MV-4-11 (cell line): Measurements from ENCODE around the gene CCDC13.

Experiments
- DNase-seq: peaks from one replicate; lab custom pipeline; 2025; lab: John Stamatoyannopoulos, UW

Gene CCDC13

DNA sequence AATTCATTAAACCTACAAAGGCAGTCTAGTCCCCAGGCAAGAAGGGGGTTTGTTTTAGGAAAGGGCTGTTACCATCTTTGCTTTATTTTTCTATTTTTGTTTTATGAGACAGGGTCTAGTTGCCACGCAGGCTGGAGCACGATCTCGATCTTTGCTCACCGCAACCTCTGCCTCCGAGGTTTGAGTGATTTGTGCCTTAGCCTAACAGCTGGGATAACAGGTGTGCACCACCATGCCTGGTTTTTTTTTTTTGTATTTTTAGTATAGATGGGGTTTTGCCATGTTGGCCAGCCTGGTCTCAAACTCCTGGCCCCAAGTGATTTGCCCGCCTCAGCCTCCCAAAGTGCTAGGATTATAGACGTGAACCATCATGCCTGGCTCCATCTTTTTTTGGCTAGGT is 26.3 kb upstream of the CCDC13 start:
- no peak for DNase-seq

DNA sequence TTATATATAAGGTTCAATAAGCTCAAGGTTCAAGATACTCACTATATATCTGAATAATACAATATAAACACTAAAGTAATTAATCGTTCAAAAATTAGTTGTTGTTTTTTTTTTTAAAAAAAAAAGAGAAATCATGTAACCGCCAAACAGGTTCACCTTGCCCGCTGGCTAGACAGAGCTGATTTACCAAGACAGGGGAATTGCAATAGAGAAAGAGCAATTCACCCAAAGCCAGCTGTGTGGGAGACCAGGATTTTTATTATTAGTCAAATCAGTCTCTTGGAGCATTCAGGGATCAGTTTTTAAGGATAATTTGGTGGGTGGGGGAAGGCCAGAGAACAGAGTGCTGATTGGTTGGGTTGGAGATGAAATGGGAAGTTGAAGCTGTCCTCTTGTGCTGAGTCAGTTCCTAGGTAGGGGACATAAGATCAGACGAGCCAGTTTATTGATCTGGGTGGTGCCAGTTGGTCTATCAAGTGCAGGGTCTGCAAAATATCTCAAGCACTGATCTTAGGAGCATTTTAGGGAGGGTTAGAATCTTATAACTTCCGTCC is 23.4 kb upstream of the CCDC13 start:
- no peak for DNase-seq

DNA sequence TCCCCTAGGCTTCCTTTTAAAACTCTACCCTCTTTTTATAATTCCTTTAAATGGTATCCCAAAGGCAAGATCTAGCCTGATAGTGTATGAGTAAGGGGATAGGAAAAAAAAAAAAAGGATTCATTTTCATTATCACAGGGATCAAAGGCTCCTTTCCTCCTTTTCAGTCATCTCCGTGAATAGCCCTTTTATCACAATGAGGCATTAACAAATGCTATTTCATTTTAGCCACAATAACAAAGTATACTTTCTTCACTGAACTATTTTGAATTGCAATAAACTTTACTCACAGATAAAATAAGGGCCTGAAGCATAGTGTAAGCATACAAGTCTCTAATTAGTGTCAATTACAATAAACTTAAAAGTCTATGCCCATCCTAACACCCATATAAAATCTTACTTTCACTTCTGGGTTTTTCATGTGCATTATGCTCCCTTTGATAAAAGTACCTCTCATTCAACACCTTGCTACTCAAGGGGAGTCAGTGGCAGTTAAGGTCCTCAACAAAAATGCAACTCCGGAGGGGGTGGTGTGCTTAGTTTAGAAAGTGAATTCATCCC is 22.6 kb upstream of the CCDC13 start:
- DNase-seq = no peak

DNA sequence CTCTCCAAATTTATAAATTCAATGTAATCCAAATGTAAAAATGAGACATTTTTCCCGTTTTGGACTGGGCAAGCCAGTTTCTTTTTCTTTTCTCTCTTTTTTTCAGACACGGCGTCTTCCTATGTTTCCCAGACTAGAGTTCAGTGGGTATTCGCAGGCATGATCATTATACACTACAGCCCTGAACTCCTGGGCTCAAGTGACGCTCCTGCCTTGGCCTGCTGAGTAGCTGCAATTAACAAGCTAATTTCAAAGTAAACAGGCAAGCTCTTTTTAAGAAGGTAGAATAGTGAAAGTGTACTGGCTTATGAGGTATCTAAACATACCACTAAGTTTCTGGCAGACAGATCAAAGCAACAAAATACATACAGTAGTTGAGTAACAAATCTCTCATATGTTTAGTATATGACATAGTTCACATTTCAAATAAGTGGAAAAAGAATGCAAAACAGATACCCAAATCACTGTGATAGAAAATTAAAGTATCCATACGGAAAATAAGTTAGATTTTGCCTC is 17.7 kb upstream of the CCDC13 start:
- DNase-seq = no peak

DNA sequence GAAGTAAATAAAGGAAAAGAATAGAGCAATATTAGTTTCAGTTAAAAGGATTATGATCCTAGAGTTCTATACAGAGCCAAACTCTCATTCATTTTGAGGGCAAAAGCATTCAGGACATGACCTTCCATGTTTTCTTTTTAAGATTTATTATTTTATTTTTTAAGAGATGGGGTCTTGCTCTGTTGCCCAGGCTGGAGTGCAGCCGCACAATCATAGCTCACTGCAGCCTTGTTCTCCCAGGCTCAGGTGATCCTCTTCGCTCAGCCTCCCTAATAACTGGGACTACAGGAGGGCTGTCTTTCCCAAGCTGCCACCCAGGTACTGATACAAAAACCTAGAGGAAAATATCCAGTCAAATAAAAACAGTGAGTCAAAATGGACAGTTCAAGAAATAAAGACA is 13.6 kb upstream of the CCDC13 start:
- DNase-seq = no peak

DNA sequence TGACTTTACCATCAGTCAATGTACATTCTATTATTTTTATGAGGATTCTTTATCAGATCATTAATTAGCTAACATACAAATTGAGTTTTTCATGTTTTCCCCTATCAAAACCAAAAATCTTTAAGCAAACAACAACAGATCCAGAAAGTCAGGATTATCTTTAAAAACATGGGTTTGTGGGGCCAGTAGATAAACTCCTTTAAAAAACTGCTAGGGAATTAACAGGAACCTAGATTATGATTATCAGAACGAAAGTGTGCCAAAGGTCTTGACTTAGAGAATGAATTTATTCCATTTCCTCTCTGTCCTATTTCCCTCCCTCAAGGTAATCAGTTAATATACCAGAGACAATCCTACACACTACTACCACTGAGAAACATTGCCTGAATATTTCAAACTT is 13.2 kb upstream of the CCDC13 start:
- no peak for DNase-seq

DNA sequence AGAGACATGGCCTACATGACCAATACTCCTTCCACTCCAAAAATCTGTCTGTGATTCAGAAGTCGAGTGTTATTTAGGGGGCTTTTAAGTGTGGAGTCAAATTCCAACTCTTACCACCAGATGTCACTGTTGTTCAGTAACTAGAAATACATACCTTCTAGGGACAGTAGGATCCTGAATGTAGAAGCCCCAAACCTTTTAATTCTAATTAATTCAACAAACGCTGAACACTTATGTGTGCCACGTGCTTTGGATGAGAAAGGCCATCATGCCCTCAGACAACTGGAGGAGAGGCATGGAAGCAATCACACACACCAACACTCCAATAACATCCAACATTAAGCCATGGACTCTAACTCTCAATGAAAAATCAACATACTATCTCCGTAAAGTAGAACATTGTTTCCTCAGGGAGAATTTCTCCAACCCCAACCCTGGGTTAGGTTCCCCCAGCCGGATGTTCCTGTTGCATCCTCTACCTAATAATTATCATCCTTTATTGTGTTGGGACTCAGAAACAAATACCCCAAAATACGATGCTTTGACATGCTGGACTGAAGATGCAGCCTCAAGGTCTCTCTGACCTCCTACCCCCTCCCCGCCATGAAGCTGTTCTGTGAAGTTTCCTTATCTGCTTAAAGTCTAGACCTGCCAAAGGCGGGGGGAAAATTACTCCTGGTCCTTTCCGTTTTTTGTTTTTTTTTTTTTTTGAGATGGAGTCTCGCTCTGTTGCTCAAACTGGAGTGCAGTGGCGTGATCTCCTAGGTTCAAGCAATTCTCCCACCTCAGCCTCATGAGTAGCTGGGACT is 8.0 kb upstream of the CCDC13 start:
- peak; percentile 68 for DNase-seq

DNA sequence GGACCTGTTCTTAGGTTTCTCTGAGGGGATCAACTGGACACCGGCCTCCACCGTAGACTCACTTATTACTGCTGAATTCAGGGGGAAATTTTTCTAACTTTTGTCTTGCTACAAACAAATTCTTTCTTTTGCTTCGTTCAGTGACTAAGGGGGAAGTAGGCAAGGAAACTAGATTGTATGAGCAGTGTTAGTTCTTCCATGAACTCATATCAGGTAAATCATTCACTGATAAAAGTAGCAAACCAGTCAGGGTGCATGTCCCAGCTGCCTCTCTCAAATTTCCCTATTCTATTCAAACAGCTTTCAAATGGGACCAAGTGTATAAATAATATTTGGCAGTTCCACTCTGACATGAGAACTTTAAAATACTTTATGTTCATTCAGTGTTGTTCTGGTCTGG is 7.3 kb upstream of the CCDC13 start:
- no peak for DNase-seq

DNA sequence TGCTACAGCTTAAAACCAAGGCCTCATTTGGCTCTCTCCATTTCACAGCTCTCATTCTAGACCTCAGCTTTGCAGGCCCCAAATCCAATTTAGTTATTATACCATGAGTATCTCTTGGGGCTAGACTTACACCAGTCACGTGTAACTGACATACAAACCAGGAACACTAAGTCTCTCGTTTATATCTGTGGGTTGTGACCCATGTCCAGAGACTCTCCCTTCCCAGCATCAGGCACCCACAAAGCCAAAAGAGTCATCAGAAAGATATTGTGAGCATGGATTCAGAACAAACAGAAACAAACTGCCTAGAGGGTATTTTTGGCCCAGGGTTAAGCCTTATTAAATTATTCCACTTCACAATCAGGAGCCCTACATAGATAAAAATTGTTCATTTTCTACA is 5.6 kb upstream of the CCDC13 start:
- DNase-seq = no peak

DNA sequence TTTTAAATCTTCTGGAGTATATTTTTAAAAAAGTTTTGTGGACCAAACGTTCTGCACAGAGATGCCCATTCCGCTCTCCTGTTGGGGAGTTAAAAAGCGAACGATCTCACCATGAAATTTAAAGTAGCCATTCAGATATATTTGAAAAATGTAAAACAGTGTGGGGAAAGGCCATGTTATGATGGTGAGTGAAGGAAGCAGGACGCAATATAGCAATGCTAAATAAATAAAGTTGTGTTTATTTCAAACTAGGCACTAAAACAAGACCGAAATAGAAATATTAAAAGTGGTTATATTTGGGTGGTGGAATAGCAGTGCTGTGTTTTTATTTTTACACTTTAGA is 327 bp upstream of the CCDC13 start:
- DNase-seq = no peak

DNA sequence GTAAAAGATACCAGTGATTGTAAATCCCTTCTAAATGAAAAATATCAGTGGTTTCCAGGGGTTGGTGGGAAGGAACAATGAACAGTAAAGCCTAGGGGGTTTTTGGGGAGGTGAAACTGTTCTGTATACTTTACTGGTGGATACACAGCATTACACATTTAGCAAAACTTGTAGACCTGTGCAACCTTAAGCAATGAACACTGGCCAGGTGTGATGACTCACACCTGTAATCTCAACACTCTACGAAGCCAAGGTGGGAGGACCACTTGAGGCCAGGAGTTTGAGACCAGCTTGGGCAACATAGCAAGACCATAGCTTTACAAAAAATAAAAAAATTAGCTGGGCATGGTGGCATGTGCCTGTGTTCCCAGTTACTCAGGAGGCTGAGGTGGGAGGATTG is 1.8 kb downstream of the CCDC13 start:
- DNase-seq = no peak

DNA sequence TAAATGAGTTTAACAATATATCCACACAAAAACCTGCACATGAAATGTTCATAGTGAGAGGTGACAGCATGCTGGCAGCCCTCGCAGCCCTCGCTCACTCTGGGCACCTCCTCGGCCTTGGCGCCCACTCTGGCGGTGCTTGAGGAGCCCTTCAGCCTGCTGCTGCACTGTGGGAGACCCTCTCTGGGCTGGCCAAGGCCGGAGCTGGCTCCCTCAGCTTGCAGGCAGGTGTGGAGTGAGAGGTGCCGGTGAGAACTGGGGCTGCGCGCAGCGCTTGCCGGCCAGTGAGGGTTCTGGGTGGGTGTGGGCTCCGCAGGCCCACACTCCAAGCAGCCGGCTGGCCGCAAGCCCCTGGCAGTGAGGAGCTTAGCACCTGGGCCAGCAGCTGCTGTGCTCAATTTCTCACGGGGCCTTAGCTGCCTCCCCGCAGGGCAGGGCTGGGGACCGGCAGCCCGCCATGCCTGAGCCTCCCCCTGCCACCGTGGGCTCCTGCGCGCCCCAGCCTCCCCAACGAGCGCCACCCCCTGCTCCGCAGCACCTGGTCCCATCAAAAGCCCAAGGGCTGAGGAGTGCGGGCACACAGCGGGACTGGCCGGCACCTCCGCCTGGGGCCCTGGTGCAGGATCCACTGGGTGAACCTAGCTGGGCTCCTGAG is 3.4 kb downstream of the CCDC13 start:
- no peak for DNase-seq

DNA sequence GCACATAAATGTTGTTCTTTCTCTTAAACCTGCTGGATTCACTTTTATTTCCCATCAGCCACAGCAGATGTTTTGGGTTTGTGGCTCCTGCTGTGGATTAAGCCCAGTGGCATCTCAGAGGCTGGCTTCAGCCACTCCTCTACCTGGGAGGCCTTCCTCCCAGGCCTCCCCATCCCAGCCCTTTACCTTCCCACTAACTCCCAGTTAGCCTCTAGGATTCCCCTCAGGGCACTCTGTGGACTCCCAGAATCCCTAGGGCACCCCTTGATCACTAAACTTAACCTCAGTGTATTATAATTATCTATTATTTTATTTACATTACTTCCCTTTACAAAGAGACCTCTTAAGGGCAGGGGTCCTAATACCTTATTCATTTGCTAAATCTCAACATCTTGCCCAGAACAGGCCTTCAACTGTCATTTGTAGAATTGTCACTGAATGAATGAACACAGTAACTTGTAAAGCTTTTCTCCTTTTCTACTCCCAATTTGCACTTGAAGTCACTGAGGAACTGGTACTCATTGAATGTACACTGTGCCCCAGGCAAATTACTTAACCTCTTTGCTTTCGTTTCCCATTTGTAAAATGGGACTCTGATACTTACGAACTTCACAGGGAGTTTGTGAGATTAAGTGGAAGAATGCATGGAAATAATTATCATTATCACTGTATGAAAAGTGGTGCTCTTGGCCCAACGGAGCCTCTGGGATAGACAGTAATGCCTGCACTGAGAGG is 8.3 kb downstream of the CCDC13 start:
- peak; percentile 79 for DNase-seq

DNA sequence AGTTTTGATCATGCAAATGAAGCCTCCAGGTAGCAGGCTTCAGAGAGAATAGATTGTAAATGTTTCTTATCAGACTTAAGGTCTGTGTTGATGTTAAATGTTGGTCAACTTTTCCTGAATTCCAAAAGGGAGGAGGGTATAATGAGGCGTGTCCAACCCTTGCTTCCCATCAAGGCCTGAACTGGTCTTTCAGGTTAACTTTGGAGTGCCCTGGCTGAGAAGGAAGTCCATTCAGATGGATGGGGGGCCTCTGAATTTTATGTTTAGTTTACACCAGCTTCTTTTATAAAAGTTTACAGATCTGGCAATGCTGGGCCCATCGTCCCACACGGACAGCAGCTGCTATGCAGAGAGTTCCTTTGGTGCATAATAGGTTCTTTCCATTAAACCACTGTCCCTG is 8.9 kb downstream of the CCDC13 start:
- DNase-seq = no peak

DNA sequence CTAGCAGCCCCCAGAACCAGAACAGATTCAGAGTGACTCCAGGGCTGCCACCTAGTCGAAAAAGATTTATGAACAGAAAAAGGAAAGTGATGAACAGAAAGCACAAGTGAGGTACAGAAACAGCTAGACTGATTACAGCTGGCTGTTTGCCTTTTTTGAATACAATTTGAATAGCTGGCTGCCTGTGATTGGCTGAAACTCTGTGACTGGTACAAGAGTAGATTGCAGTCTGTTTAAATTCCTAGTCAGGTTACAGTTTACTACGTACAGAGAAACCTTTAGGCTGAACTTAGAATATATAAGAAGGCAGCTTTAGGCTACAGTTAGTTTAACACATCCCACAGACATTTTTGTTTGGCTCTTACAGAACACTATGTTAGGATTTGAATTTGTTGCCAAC is 10.0 kb downstream of the CCDC13 start:
- DNase-seq = peak; percentile 6

DNA sequence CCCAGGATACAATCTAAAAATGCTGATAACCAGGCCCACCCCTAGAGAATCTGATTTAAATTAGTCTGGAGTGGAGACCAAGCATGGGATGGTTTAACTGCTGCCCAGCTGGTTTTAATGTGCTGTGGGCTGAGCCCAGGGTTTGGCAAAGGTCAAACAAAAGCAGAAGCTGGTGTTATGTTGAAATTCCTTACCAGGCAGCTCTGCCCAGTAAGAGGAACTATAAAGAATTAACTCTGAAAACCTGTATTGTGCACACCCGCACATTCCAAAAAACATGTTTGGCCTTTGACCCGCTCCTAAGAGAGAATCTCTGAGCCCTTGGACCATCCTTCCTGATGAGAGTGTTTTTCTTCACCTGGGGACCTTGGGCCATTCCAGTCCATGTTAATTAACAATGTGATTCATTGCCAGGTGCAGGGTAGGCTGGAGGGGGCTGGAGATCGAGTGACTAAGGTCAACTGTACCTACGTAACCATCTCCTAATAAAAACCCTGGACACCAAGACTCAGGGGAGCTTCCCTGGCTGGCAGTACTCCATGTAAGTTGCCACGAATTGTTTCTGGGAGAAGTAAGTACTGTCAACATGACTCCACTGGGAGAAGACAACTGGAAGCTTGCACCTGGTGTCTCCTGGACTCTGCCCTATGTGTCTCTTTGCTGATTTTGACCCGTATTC is 10.9 kb downstream of the CCDC13 start:
- DNase-seq = peak; percentile 96

DNA sequence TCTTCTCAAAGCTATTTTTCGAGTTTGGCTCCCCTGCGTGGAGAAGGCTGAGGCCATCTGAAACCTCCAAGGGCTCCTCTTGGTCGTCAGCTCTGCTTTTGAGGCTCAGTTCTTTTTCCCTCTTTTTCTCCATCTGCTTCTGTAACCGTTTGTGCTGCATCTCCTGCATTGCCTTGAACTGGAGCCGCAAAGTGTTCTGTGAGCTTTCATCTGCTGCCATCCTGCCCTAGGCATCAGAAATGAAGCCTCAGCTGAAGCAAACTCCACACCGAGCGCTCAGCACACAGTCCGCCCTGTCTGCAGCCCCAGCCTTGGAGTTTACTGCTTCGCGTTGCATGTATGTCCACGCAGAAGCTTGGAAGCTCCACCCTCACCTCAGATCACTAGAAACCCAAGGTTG is 14.9 kb downstream of the CCDC13 start:
- no peak for DNase-seq

DNA sequence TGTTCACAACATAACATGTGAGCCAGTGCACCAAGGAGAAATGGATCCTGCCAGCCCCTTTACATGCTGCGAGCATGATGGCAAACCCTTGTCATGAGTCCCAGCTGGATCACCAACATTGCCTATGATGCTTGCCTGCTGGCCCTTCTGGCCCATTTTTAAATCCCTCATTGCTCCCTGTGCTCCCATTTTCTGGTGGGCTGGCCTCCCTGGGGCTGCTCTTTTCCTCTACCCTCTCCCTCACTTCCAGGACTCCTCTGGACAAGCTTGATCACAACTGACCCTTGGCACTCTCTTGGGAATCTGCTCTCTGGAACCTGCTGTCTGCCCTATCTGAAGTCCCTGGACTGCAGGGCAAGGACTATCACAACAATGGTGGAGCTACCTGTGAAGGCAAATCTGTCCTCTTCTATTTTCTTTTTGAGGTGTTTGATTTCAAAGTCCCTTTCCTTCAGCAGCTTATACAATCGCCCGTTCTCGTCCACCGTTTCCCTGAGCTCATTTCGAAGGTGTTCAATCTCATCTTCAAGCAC is 16.3 kb downstream of the CCDC13 start:
- DNase-seq = no peak

DNA sequence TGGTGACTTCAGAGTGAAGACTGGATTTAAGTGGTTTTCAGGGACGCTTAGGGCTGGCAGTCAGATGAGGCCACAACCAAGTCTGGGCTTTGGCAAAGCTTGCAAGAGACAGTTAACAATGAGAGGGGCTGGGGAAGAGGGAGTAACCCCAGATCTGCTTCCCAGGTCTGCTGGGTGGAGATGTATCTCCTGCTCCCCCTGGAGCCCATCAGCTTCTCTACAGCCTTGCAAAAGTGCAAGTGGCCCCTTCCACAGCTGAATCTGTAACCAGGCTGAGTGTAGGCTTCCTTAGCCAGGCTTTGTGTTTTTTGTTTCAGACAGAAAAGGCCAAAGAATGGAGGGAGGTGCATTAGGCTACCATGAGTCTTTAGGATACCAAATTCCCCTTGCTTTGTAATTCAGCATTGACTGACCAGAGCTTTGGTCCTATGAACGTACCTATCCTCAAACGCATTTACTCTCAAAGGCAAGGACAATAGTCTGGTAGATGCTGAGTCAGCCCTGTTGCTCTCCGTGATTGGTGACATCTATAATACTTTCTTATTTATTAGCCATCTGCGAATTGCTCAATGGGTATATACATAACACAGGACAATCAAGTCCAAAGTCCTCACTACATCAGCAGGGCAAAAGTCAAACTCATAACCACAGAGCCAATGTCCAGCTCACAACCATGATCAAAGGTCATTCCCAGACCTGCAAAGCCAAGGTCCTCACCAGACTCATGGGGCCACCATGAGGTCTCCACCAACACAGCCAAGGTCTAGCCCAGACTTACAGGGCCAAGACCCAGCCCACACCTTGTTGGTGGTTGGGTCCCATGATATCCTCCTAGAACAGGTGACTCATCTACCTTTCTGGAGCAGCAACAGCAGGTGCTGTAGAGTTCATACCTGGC is 17.1 kb downstream of the CCDC13 start:
- DNase-seq = peak; percentile 48

DNA sequence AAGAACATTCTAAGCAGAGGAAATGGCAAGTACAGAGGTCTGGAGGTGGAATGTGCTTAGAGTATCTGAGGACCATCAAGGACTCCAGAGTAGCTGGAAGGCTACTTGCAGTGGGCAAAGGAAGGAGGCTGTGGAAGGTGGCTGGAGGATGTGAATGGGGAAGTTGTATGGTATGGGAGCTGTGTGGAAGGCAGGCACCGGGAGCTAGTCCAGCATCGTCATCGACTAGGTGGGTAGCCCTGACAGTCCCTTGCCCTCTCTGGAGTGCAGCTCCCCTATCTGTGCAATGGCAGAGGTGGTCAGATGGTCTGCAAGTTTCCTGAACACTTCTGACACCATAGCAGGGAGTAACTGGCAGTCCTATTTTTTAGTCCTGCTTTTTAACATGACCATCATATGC is 19.3 kb downstream of the CCDC13 start:
- no peak for DNase-seq

DNA sequence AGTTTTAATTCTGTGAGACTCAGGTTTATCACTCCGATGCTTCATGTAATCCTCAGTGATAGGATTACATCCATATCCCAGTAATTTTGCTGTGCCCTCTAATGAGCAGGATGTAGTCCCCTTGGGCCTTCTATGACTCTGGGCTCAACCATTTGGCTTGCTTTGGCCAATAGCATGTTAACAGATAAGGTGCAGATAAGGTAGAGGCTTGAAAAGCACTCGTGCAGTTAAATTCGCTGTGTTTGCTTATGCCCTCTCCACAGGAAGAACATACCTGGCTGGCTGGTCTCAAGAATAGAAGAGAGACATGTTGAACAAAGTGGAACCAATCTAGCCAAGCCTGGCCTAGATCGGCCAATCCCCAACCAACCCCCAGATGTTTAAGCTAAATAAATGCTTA is 20.1 kb downstream of the CCDC13 start:
- no peak for DNase-seq
